ENCODE measurements around the gene FLT4. TPM values are rescaled to one million over a fixed set of nuclear protein-coding genes. Genes with fewer than 3 reads are reported as not detected.

FLT4 gene
- total RNA-seq, 1 donor = 1.3 TPM

Other genes starting within 250 kb of the FLT4 start
- 8.1 TPM for gene CNOT6, start 155.2 kb downstream of the FLT4 start, total RNA-seq
- gene SCGB3A1, start 58.1 kb downstream of the FLT4 start, total RNA-seq = not detected
- not detected for gene OR2Y1, start 90.5 kb upstream of the FLT4 start, total RNA-seq
- 119 TPM for gene MGAT1, start 153.2 kb upstream of the FLT4 start, total RNA-seq
- gene ZFP62, start 211.7 kb upstream of the FLT4 start, total RNA-seq = 9.4 TPM
- gene BTNL8, start 249.6 kb upstream of the FLT4 start, total RNA-seq = not detected